ENCODE measurements around the gene RNF212. TPM values are rescaled to one million over a fixed set of nuclear protein-coding genes. Genes with fewer than 3 reads are reported as not detected.

RNF212 gene
- total and polyA plus RNA-seq, 2 donors (not counting 3 experiments of a cell fraction or from before 2014, with no cell fraction given) = 2.3 to 2.8 TPM

GRCh38 chr4:1139860-1140259 lies 26.5 kb upstream of the RNF212 start:
- Histone ChIP-seq H3K79me2 (ENCODE audit: control insufficient read depth, insufficient read depth, low read length) (no peaks in the 10 kb centered on the region), H3K27me3 (ENCODE audit: control insufficient read depth in 2 of 2, insufficient read depth in 2 of 2, low read length in 2 of 2) (peaks cover 7 to 12% of the 10 kb centered on the region in 2 experiments), H3K4me1 (ENCODE audit: control insufficient read depth, extremely low read depth, insufficient read depth, low read length) (no peaks in the 10 kb centered on the region), H3K9me3 (replicated peaks; ENCODE audit: control insufficient read depth, insufficient read depth, low read length) (no peaks in the 10 kb centered on the region), H3K4me3 (replicated peaks in 1 of 3; ENCODE audit: insufficient read depth in 1 of 3, low read depth in 1 of 3, low read length in 3 of 3) (no peak overlapping the region), H2AFZ (ENCODE audit: low read depth, low read length) (no peak overlapping the region), H3K36me3 (ENCODE audit: control insufficient read depth in 2 of 2, extremely low read depth in 1 of 2, insufficient read depth in 2 of 2, low read length in 2 of 2) (no peaks in the 10 kb centered on the region), H3K9me1 (replicated peaks; ENCODE audit: control insufficient read depth, extremely low read depth, insufficient read depth, low read length) (no peaks in the 10 kb centered on the region), H3K9ac (replicated peaks; ENCODE audit: extremely low read depth, insufficient read depth, low read length) (no peak overlapping the region), H3K4me2 (ENCODE audit: insufficient read depth, low read length) (no peak overlapping the region), H3K27ac (ENCODE audit: insufficient read depth, low read depth, low read length) (no peak overlapping the region), H4K20me1 (replicated peaks; ENCODE audit: control insufficient read depth, extremely low read depth, insufficient read depth, low read length) (no peaks in the 10 kb centered on the region)
- no TSS peak for BruUV-seq (replicated peaks)
- POLR2A ChIA-PET = no interaction called here
- DNase-seq (ENCODE audit: low read depth, low spot score) = no peak
- dilution Hi-C loops (cut with MboI; ENCODE audit: extremely low pct_ligation_motif_present, low sequenced_read_pairs) = no loop called here
- CTCF ChIA-PET = no interaction called here
- intact Hi-C loops (cut with micrococcal nuclease) = no loop called here
- no peak for FAIRE-seq
- no peak for TF ChIP-seq MAX (IDR thresholded peaks at IDR 0.05; ENCODE audit: insufficient read depth, insufficient read length)
- TF ChIP-seq EZH2 (IDR thresholded peaks at IDR 0.05; ENCODE audit: borderline replicate concordance, low read depth, low read length, severe bottlenecking) = no peak
- no peak for TF ChIP-seq CTCF (IDR thresholded peaks at IDR 0.05; ENCODE audit: extremely low read depth in 1 of 2, insufficient read depth in 1 of 2, low read depth in 1 of 2, low read length in 2 of 2)
- TF ChIP-seq POLR2A (IDR thresholded peaks at IDR 0.05; ENCODE audit: low read depth, low read length) = no peak
- no peak for TF ChIP-seq MYC (IDR thresholded peaks at IDR 0.05; ENCODE audit: low read depth, low read length)
- TF ChIP-seq JUN (IDR thresholded peaks at IDR 0.05; ENCODE audit: borderline replicate concordance, insufficient read depth, insufficient read length, low read depth) = no peak
- no peak for TF ChIP-seq GATA2 (IDR thresholded peaks at IDR 0.05; ENCODE audit: insufficient read depth, insufficient read length, low read depth, low read length)
- TF ChIP-seq POLR2AphosphoS5 (IDR thresholded peaks at IDR 0.05; ENCODE audit: insufficient read depth, low read depth, low read length) = no peak
- TF ChIP-seq FOS (IDR thresholded peaks at IDR 0.05; ENCODE audit: borderline replicate concordance, insufficient read depth, low read length) = no peak
